Bronchial epithelial cell (primary cell): ENCODE results near the gene ACOT6. TPM values are rescaled to one million over a fixed set of nuclear protein-coding genes. Genes with fewer than 3 reads are reported as not detected.

Source experiments
- DNase-seq: peaks from one replicate; pipeline ENCODE4 v3.0.0-alpha.2; 2010; ENCODE audit warnings: low read depth
- FAIRE-seq: peaks from 2 replicates; lab custom pipeline; 2011; peaks lifted over from hg19 to GRCh38; lab: Jason Lieb, UNC
- H3K27me3 ChIP-seq: 2 replicates; pipeline ENCODE4 v1.5.1; 2011; ENCODE audit warnings: low read length; ENCODE audit not compliant: control insufficient read depth, insufficient read depth
- H3K36me3 ChIP-seq: 2 replicates; pipeline ENCODE4 v1.5.1; 2011; ENCODE audit warnings: low read length; ENCODE audit not compliant: control insufficient read depth, insufficient read depth
- H3K4me3 ChIP-seq: 2 replicates; pipeline ENCODE4 v1.5.1; 2011; ENCODE audit warnings: mild to moderate bottlenecking, low read depth, low read length, control low read depth
- total RNA-seq: library from RNA; depleted of rRNA; stranded (reverse); fragments of >200 nt; gene quantifications from 2 replicates; pipeline ENCODE4 v1.2.1, GENCODE V29; 2014
- TF ChIP-seq, protein P1 (sequence below): IDR thresholded peaks from 2 replicates; pipeline ENCODE4 v1.5.1; 2011; ENCODE audit warnings: mild to moderate bottlenecking, moderate library complexity, low read length, control low read depth, inconsistent platforms; ENCODE audit not compliant: insufficient read depth, severe bottlenecking

Gene ACOT6
- total RNA-seq, 1 donor from 2014 or later, result not detected

- TF ChIP-seq, protein P1, sequence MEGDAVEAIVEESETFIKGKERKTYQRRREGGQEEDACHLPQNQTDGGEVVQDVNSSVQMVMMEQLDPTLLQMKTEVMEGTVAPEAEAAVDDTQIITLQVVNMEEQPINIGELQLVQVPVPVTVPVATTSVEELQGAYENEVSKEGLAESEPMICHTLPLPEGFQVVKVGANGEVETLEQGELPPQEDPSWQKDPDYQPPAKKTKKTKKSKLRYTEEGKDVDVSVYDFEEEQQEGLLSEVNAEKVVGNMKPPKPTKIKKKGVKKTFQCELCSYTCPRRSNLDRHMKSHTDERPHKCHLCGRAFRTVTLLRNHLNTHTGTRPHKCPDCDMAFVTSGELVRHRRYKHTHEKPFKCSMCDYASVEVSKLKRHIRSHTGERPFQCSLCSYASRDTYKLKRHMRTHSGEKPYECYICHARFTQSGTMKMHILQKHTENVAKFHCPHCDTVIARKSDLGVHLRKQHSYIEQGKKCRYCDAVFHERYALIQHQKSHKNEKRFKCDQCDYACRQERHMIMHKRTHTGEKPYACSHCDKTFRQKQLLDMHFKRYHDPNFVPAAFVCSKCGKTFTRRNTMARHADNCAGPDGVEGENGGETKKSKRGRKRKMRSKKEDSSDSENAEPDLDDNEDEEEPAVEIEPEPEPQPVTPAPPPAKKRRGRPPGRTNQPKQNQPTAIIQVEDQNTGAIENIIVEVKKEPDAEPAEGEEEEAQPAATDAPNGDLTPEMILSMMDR, result no peak
- FAIRE-seq, result no peak
- Histone ChIP-seq H3K4me3 (no peak overlapping the region), H3K36me3 (no peaks in the 10 kb centered on the region), H3K27me3 (no peaks in the 10 kb centered on the region)
- DNase-seq, result no peak
Measured at GRCh38 chr14:73666583-73666982, 54.3 kb downstream of the ACOT6 start.

- Histone ChIP-seq H3K27me3 (no peaks in the 10 kb centered on the region), H3K36me3 (no peaks in the 10 kb centered on the region), H3K4me3 (no peak overlapping the region)
- FAIRE-seq (no peak), DNase-seq (no peak)
- TF ChIP-seq, protein P1, result no peak
Measured at GRCh38 chr14:73667854-73668253, 55.5 kb downstream of the ACOT6 start.

Other genes with a start within 250 kb of the ACOT6 start
- 18.2 and 27.7 TPM in 2 replicates for gene NUMB, start 154.0 kb upstream of the ACOT6 start, total RNA-seq
- gene RIOX1, start 121.6 kb upstream of the ACOT6 start, total RNA-seq, result 16.1 and 25.8 TPM in 2 replicates
- 0.64 and 1.1 TPM in 2 replicates for gene ACOT1, start 75.4 kb upstream of the ACOT6 start, total RNA-seq
- under 0.01 TPM in 1 of 2 replicates, not detected in the other for gene HEATR4, start 53.6 kb upstream of the ACOT6 start, total RNA-seq
- 6.8 and 9.7 TPM in 2 replicates for gene ACOT2, start 43.3 kb upstream of the ACOT6 start, total RNA-seq
- gene ACOT4, start 20.6 kb upstream of the ACOT6 start, total RNA-seq, result 0.26 TPM in 2 replicates
- gene DNAL1, start 32.5 kb downstream of the ACOT6 start, total RNA-seq, result 5.8 and 9.9 TPM in 2 replicates
- gene PNMA1, start 101.9 kb downstream of the ACOT6 start, total RNA-seq, result 10.5 and 13.1 TPM in 2 replicates
- 5.8 and 7.2 TPM in 2 replicates for gene PTGR2, start 239.3 kb downstream of the ACOT6 start, total RNA-seq